ENCODE results near the gene SGCD.

Gene SGCD

GRCh38 chr5:156764176-156764971 is 437.4 kb downstream of the SGCD start:
- Histone ChIP-seq H4K91ac (ENCODE audit: low read depth, low read length, poor library complexity) (no peak overlapping the region), H3K23ac (ENCODE audit: low read depth, low read length, poor library complexity) (no peak overlapping the region), H3K9ac (ENCODE audit: low read depth, low read length, poor library complexity) (no peak overlapping the region), H3K4me3 (ENCODE audit: low read length in 2 of 2) (no peak overlapping the region), H2AFZ (ENCODE audit: low read length) (no peak overlapping the region), H2BK12ac (ENCODE audit: low read length) (no peak overlapping the region), H2AK5ac (ENCODE audit: low read depth, low read length) (no peak overlapping the region), H3K14ac (ENCODE audit: low read length) (no peak overlapping the region), H2BK120ac (ENCODE audit: low read depth, low read length) (no peak overlapping the region), H3K79me1 (ENCODE audit: low read depth, low read length) (no peaks in the 10 kb centered on the region), H3K18ac (ENCODE audit: low read length) (no peak overlapping the region), H4K8ac (ENCODE audit: low read depth, low read length) (no peak overlapping the region), H3K27me3 (ENCODE audit: control insufficient read depth in 3 of 3, insufficient read depth in 3 of 3, low read depth in 1 of 3, low read length in 3 of 3) (no peaks in the 10 kb centered on the region), H3K4ac (ENCODE audit: low read length) (no peak overlapping the region), H3K27ac (replicated peaks; ENCODE audit: low read length) (no peak overlapping the region), H3K4me1 (ENCODE audit: control insufficient read depth in 2 of 2, insufficient read depth in 1 of 2, low read depth in 1 of 2, low read length in 2 of 2) (no peaks in the 10 kb centered on the region), H3K4me2 (ENCODE audit: insufficient read depth, low read length, poor library complexity, severe bottlenecking) (no peak overlapping the region), H3K36me3 (replicated peaks in 1 of 2; ENCODE audit: control insufficient read depth in 2 of 2, insufficient read depth in 2 of 2, low read length in 2 of 2) (no peaks in the 10 kb centered on the region), H2BK15ac (ENCODE audit: low read length) (no peak overlapping the region), H3K9me3 (replicated peaks in 1 of 2; ENCODE audit: control insufficient read depth in 2 of 2, insufficient read depth in 1 of 2, low read depth in 1 of 2, low read length in 2 of 2) (peaks cover 0 to 2% of the 10 kb centered on the region in 2 donors), H2BK5ac (ENCODE audit: low read length) (no peak overlapping the region)
- no peak for DNase-seq (ENCODE audit: low spot score)
- no CpG with 5 or more reads among the region's 6 CpGs for WGBS, 2 donors (ENCODE audit: extremely low coverage in 2 of 2, insufficient read length in 2 of 2, insufficient replicate concordance in 1 of 2)

- H3K27ac ChIP-seq (replicated peaks; ENCODE audit: low read length) = no peak overlapping the region
- no peak overlapping the region for H3K18ac ChIP-seq (ENCODE audit: low read length)
- H2BK120ac ChIP-seq (ENCODE audit: low read depth, low read length) = no peak overlapping the region
- no peak overlapping the region for H3K23ac ChIP-seq (ENCODE audit: low read depth, low read length, poor library complexity)
- H3K9ac ChIP-seq (ENCODE audit: low read depth, low read length, poor library complexity) = no peak overlapping the region
- H3K4me2 ChIP-seq (ENCODE audit: insufficient read depth, low read length, poor library complexity, severe bottlenecking) = no peak overlapping the region
- no peak overlapping the region for H2BK15ac ChIP-seq (ENCODE audit: low read length)
- H3K79me1 ChIP-seq (ENCODE audit: low read depth, low read length) = no peaks in the 10 kb centered on the region
- H4K91ac ChIP-seq (ENCODE audit: low read depth, low read length, poor library complexity) = no peak overlapping the region
- H3K14ac ChIP-seq (ENCODE audit: low read length) = no peak overlapping the region
- H4K8ac ChIP-seq (ENCODE audit: low read depth, low read length) = no peak overlapping the region
- no peak overlapping the region for H2BK12ac ChIP-seq (ENCODE audit: low read length)
- no peak overlapping the region for H3K4ac ChIP-seq (ENCODE audit: low read length)
- no peaks in the 10 kb centered on the region for H3K9me3 ChIP-seq (replicated peaks in 1 of 2; ENCODE audit: control insufficient read depth in 2 of 2, insufficient read depth in 1 of 2, low read depth in 1 of 2, low read length in 2 of 2)
- no peak overlapping the region for H3K4me3 ChIP-seq (ENCODE audit: low read length in 2 of 2)
- H3K4me1 ChIP-seq (ENCODE audit: control insufficient read depth in 2 of 2, insufficient read depth in 1 of 2, low read depth in 1 of 2, low read length in 2 of 2) = no peaks in the 10 kb centered on the region
- H2BK5ac ChIP-seq (ENCODE audit: low read length) = no peak overlapping the region
- no peaks in the 10 kb centered on the region for H3K36me3 ChIP-seq (replicated peaks in 1 of 2; ENCODE audit: control insufficient read depth in 2 of 2, insufficient read depth in 2 of 2, low read length in 2 of 2)
- H3K27me3 ChIP-seq (ENCODE audit: control insufficient read depth in 3 of 3, insufficient read depth in 3 of 3, low read depth in 1 of 3, low read length in 3 of 3) = no peaks in the 10 kb centered on the region
- WGBS, 2 donors (ENCODE audit: extremely low coverage in 2 of 2, insufficient read length in 2 of 2, insufficient replicate concordance in 1 of 2) = no CpG with 5 or more reads among the region's 2 CpGs
- no peak overlapping the region for H2AK5ac ChIP-seq (ENCODE audit: low read depth, low read length)
- no peak for DNase-seq (ENCODE audit: low spot score)
- H2AFZ ChIP-seq (ENCODE audit: low read length) = no peak overlapping the region
Measured at GRCh38 chr5:156774273-156774672, 447.3 kb downstream of the SGCD start.

GRCh38 chr5:156778139-156778706 is 451.3 kb downstream of the SGCD start:
- no peak overlapping the region for H3K4me2 ChIP-seq (ENCODE audit: insufficient read depth, low read length, poor library complexity, severe bottlenecking)
- no peak overlapping the region for H2AFZ ChIP-seq (ENCODE audit: low read length)
- no peaks in the 10 kb centered on the region for H3K9me3 ChIP-seq (replicated peaks in 1 of 2; ENCODE audit: control insufficient read depth in 2 of 2, insufficient read depth in 1 of 2, low read depth in 1 of 2, low read length in 2 of 2)
- no peaks in the 10 kb centered on the region for H3K27me3 ChIP-seq (ENCODE audit: control insufficient read depth in 3 of 3, insufficient read depth in 3 of 3, low read depth in 1 of 3, low read length in 3 of 3)
- no peak overlapping the region for H3K4ac ChIP-seq (ENCODE audit: low read length)
- no peak overlapping the region for H3K4me3 ChIP-seq (ENCODE audit: low read length in 2 of 2)
- H2AK5ac ChIP-seq (ENCODE audit: low read depth, low read length) = no peak overlapping the region
- no peak overlapping the region for H2BK5ac ChIP-seq (ENCODE audit: low read length)
- no peaks in the 10 kb centered on the region for H3K36me3 ChIP-seq (replicated peaks in 1 of 2; ENCODE audit: control insufficient read depth in 2 of 2, insufficient read depth in 2 of 2, low read length in 2 of 2)
- H2BK15ac ChIP-seq (ENCODE audit: low read length) = no peak overlapping the region
- H2BK120ac ChIP-seq (ENCODE audit: low read depth, low read length) = no peak overlapping the region
- H2BK12ac ChIP-seq (ENCODE audit: low read length) = no peak overlapping the region
- no peaks in the 10 kb centered on the region for H3K4me1 ChIP-seq (ENCODE audit: control insufficient read depth in 2 of 2, insufficient read depth in 1 of 2, low read depth in 1 of 2, low read length in 2 of 2)
- no peak overlapping the region for H3K23ac ChIP-seq (ENCODE audit: low read depth, low read length, poor library complexity)
- no peak overlapping the region for H3K14ac ChIP-seq (ENCODE audit: low read length)
- no peak overlapping the region for H3K27ac ChIP-seq (replicated peaks; ENCODE audit: low read length)
- H3K9ac ChIP-seq (ENCODE audit: low read depth, low read length, poor library complexity) = no peak overlapping the region
- WGBS, 2 donors (ENCODE audit: extremely low coverage in 2 of 2, insufficient read length in 2 of 2, insufficient replicate concordance in 1 of 2) = no CpG with 5 or more reads among the region's 1 CpG
- H4K91ac ChIP-seq (ENCODE audit: low read depth, low read length, poor library complexity) = no peak overlapping the region
- no peak for DNase-seq (ENCODE audit: low spot score)
- H3K79me1 ChIP-seq (ENCODE audit: low read depth, low read length) = no peaks in the 10 kb centered on the region
- no peak overlapping the region for H4K8ac ChIP-seq (ENCODE audit: low read depth, low read length)
- H3K18ac ChIP-seq (ENCODE audit: low read length) = no peak overlapping the region

- Histone ChIP-seq H3K79me1 (ENCODE audit: low read depth, low read length) (no peaks in the 10 kb centered on the region), H4K91ac (ENCODE audit: low read depth, low read length, poor library complexity) (no peak overlapping the region), H2BK5ac (ENCODE audit: low read length) (no peak overlapping the region), H3K4me2 (ENCODE audit: insufficient read depth, low read length, poor library complexity, severe bottlenecking) (no peak overlapping the region), H3K23ac (ENCODE audit: low read depth, low read length, poor library complexity) (no peak overlapping the region), H3K9me3 (replicated peaks in 1 of 2; ENCODE audit: control insufficient read depth in 2 of 2, insufficient read depth in 1 of 2, low read depth in 1 of 2, low read length in 2 of 2) (no peaks in the 10 kb centered on the region), H3K4me3 (ENCODE audit: low read length in 2 of 2) (no peak overlapping the region), H3K9ac (ENCODE audit: low read depth, low read length, poor library complexity) (no peak overlapping the region), H2AK5ac (ENCODE audit: low read depth, low read length) (no peak overlapping the region), H3K14ac (ENCODE audit: low read length) (no peak overlapping the region), H3K18ac (ENCODE audit: low read length) (no peak overlapping the region), H3K27ac (replicated peaks; ENCODE audit: low read length) (no peak overlapping the region), H3K4ac (ENCODE audit: low read length) (no peak overlapping the region), H3K27me3 (ENCODE audit: control insufficient read depth in 3 of 3, insufficient read depth in 3 of 3, low read depth in 1 of 3, low read length in 3 of 3) (no peaks in the 10 kb centered on the region), H2BK15ac (ENCODE audit: low read length) (no peak overlapping the region), H2AFZ (ENCODE audit: low read length) (no peak overlapping the region), H3K4me1 (ENCODE audit: control insufficient read depth in 2 of 2, insufficient read depth in 1 of 2, low read depth in 1 of 2, low read length in 2 of 2) (no peaks in the 10 kb centered on the region), H2BK12ac (ENCODE audit: low read length) (no peak overlapping the region), H3K36me3 (replicated peaks in 1 of 2; ENCODE audit: control insufficient read depth in 2 of 2, insufficient read depth in 2 of 2, low read length in 2 of 2) (no peaks in the 10 kb centered on the region), H4K8ac (ENCODE audit: low read depth, low read length) (no peak overlapping the region), H2BK120ac (ENCODE audit: low read depth, low read length) (no peak overlapping the region)
- WGBS, 2 donors (ENCODE audit: extremely low coverage in 2 of 2, insufficient read length in 2 of 2, insufficient replicate concordance in 1 of 2) = no CpG with 5 or more reads among the region's 2 CpGs
- no peak for DNase-seq (ENCODE audit: low spot score)
Measured at GRCh38 chr5:156778752-156779151, 451.8 kb downstream of the SGCD start.

Data from neuronal stem cell (in vitro differentiated cells).